ENCODE data around the gene WIPF1. TPM values are rescaled to one million over a fixed set of nuclear protein-coding genes. Genes with fewer than 3 reads are reported as not detected.

WIPF1 gene
- polyA plus RNA-seq, 2 of the 4 experiments (the other 2 are of a cell fraction) = 16.4 to 20.1 TPM

DNA sequence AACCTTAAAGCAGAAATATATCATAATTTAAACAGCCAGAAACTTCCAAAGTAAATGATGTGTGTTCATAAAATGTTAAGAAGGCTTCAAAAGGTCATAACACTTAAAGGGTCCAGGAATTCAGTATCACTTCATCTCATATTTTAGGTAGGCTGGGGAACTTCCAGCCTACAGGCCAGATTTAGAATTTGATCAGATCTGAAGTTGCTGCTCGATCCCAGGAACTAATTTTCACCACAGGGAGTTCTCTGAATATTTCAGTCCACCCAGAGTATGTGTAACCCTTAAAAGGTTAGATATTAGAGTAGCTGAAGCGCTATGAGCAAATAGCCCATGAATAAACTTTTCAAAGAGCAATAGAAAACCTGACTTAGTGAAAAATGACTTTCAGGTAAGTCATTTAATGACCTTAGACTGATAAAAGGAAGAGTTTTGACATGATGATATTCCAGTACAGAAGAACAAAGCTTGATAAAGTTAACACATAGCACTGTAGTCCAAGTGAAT, 1.7 kb downstream of the WIPF1 start:
- DNase-seq (ENCODE audit: low read depth in 1 of 2, low spot score in 1 of 2) (no peak), ATAC-seq (no peak), FAIRE-seq (no peak)
- POLR2A ChIA-PET = no interaction called here
- Histone ChIP-seq H3K27ac (no peak overlapping the region), H3K4me1 (peaks cover 21% of the 10 kb centered on the region), H3K4me3 (no peak overlapping the region), H3K9me3 (no peaks in the 10 kb centered on the region), H3K4me2 (no peak overlapping the region)
- CTCF ChIA-PET = interaction anchor here (0.9 to 2.3 kb wide), 5 partner anchors 15 to 133 kb away, joined by 3 to 8 read pairs (median 4); no protein-coding TSS in a partner anchor
- TF ChIP-seq PHF8 (IDR thresholded peaks at IDR 0.05; ENCODE audit: borderline replicate concordance, low read depth) (no peak), FOSL2 (IDR thresholded peaks at IDR 0.05) (no peak), FOSL2 (CRISPR knock-in tag; IDR thresholded peaks at IDR 0.05) (no peak), NFE2L2 (conservative IDR thresholded peaks at IDR 0.05; ENCODE audit: low read length) (no peak)
- TF ChIP-seq, protein P1, sequence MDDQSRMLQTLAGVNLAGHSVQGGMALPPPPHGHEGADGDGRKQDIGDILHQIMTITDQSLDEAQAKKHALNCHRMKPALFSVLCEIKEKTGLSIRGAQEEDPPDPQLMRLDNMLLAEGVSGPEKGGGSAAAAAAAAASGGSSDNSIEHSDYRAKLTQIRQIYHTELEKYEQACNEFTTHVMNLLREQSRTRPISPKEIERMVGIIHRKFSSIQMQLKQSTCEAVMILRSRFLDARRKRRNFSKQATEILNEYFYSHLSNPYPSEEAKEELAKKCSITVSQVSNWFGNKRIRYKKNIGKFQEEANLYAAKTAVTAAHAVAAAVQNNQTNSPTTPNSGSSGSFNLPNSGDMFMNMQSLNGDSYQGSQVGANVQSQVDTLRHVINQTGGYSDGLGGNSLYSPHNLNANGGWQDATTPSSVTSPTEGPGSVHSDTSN (IDR thresholded peaks at IDR 0.05) = no peak
- WGBS (ENCODE audit: missing lambda C conversion rate) = 88% methylated on average over 2 of the region's 2 CpGs

DNA sequence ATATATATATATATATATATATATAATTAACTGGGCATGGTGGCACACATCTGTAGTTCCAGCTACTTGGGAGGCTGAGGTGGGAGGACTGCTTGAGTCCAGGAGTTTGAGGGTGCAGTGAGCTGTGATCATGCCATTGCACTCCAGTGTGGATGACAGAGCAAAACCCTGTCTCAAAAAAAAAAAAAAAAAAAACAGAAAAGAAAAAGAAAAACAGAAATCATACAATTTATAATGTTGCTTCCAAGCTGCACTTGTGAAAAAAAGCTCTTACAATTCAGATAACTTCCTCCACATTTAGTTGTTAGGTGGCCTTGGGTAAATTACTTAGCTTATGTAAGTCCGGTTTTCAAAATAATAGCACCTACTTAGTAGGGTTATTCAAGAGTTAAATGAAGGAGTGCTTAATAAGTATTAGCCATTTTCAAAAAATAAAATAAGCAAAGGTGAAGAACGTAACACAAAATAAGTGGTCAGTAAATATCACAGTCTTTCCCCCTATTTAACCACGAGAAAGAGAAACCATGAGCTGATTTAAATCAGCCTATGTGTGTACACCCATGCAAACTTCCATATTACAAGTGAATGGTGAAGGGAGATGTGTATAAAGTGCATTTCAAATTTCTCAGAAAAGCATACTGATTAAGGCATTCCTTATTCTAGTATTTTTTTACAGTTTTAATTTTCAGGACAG, 2.3 kb downstream of the WIPF1 start:
- ChIA-PET POLR2A (no interaction called here), CTCF (interaction anchor here (1.4 to 2.3 kb wide), 4 partner anchors 16 to 132 kb away, joined by 3 to 8 read pairs (median 4); no protein-coding TSS in a partner anchor)
- ATAC-seq = no peak
- no peak for FAIRE-seq
- Histone ChIP-seq H3K4me3 (no peak overlapping the region), H3K4me2 (no peak overlapping the region), H3K9me3 (no peaks in the 10 kb centered on the region), H3K27ac (no peak overlapping the region), H3K4me1 (peaks cover 22% of the 10 kb centered on the region)
- DNase-seq (ENCODE audit: low read depth in 1 of 2, low spot score in 1 of 2) = no peak
- no peak for TF ChIP-seq FOXS1 (CRISPR knock-in tag; IDR thresholded peaks at IDR 0.05)
- TF ChIP-seq POLR2A (IDR thresholded peaks at IDR 0.05; ENCODE audit: low read length) = no peak
- 90% methylated on average over 3 of the region's 3 CpGs for WGBS (ENCODE audit: missing lambda C conversion rate)

GRCh38 chr2:174594456-174594855, 3.1 kb downstream of the WIPF1 start:
- POLR2A ChIA-PET = no interaction called here
- peaks cover 22% of the 10 kb centered on the region for H3K4me1 ChIP-seq
- no peak overlapping the region for H3K4me2 ChIP-seq
- H3K4me3 ChIP-seq = no peak overlapping the region
- CTCF ChIA-PET = interaction anchor here (0.8 to 2.3 kb wide), 4 partner anchors 11 to 52 kb away, joined by 3 to 8 read pairs (median 3); no protein-coding TSS in a partner anchor
- no peak for DNase-seq (ENCODE audit: low read depth in 1 of 2, low spot score in 1 of 2)
- no peaks in the 10 kb centered on the region for H3K9me3 ChIP-seq
- FAIRE-seq = no peak
- no peak for ATAC-seq
- TF ChIP-seq CBX2 (IDR thresholded peaks at IDR 0.05; ENCODE audit: borderline replicate concordance, low read depth) = no peak
- TF ChIP-seq GATA3 (IDR thresholded peaks at IDR 0.05; ENCODE audit: borderline replicate concordance) = no peak
- no peak overlapping the region for H3K27ac ChIP-seq
- WGBS (ENCODE audit: missing lambda C conversion rate) = 92% methylated on average over 2 of the region's 2 CpGs

DNA sequence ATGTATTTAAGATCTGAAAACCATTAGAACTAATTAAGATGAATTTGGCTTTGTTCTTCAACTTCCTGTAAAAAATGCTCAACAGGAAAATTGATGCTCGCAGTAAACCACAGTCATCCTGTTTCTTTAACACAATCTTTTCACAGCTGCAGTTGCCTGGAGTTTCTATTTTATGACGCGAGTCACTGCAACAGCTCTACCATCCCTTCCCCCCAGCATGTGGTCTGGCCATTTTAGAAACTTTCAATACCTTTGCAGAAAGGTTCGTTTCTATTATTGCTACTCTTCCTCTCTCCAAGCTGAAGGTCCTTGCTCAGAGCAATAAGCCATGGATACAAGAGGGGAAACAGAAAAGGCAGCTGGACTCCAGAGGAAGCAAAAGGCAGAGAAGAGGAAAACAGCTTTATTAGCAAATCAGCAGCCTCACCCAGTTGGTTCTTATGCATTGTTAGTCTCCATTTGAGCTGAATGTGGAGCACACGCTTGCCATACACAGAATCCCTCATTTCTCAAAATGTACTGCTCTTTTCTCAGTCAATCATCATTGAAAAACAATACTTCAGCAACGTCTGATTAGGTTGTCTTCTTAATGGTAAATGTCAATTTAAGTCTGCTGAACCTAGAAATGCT, 3.9 kb downstream of the WIPF1 start:
- POLR2A ChIA-PET = no interaction called here

More for the DNA sequence above, 3.9 kb downstream of the WIPF1 start:
- no peaks in the 10 kb centered on the region for H3K9me3 ChIP-seq
- no peak for FAIRE-seq
- WGBS (ENCODE audit: missing lambda C conversion rate) = 65% methylated on average over 6 of the region's 6 CpGs
- TF ChIP-seq HES2 (IDR thresholded peaks at IDR 0.05) (no peak), CEBPB (IDR thresholded peaks at IDR 0.05) (no peak), CBX8 (IDR thresholded peaks at IDR 0.05) (no peak), GATA3 (IDR thresholded peaks at IDR 0.05; ENCODE audit: borderline replicate concordance) (no peak), RNF2 (IDR thresholded peaks at IDR 0.05; ENCODE audit: borderline replicate concordance, low read depth) (no peak)
- TF ChIP-seq, protein P1 (IDR thresholded peaks at IDR 0.05) = no peak
- TF ChIP-seq, protein P2, sequence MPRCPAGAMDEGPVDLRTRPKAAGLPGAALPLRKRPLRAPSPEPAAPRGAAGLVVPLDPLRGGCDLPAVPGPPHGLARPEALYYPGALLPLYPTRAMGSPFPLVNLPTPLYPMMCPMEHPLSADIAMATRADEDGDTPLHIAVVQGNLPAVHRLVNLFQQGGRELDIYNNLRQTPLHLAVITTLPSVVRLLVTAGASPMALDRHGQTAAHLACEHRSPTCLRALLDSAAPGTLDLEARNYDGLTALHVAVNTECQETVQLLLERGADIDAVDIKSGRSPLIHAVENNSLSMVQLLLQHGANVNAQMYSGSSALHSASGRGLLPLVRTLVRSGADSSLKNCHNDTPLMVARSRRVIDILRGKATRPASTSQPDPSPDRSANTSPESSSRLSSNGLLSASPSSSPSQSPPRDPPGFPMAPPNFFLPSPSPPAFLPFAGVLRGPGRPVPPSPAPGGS (IDR thresholded peaks at IDR 0.05) = no peak
- H3K4me3 ChIP-seq = no peak overlapping the region
- peak overlapping the region in 1 of 2 experiments; percentile 33; a peak in 1 of 6 replicates for H3K27ac ChIP-seq
- no peak for ATAC-seq
- DNase-seq (ENCODE audit: low read depth in 1 of 2, low spot score in 1 of 2) = no peak
- CTCF ChIA-PET = interaction anchor here (0.8 to 2.3 kb wide), 6 partner anchors 10 to 94 kb away, joined by 3 to 8 read pairs (median 3); no protein-coding TSS in a partner anchor
- H3K4me2 ChIP-seq = peak overlapping the region; percentile 26; the same call in 1 of the 3 replicates
- H3K4me1 ChIP-seq = peaks cover 22% of the 10 kb centered on the region

Measured in A549 (cell line).